DOHH2 (cell line): Measurements from ENCODE around the gene MLST8.

Source experiments
- CTCF ChIP-seq: fragments of 200-600 bp; sonication (generic); IDR thresholded peaks from one replicate; pipeline ENCODE4 v1.5.1; 2014; ENCODE audit warnings: antibody characterized with exemption, mild to moderate bottlenecking, low read depth, low read length; ENCODE audit not compliant: poor library complexity, severe bottlenecking
- EZH2phosphoT487 ChIP-seq: fragments of 200-600 bp; sonication (generic); IDR thresholded peaks from 2 replicates; pipeline ENCODE4 v1.6.1; 2017; ENCODE audit warnings: borderline replicate concordance, mild to moderate bottlenecking, antibody characterized with exemption, low read length, moderate library complexity, mixed read lengths

- TF ChIP-seq CTCF (no peak), EZH2phosphoT487 (no peak)
Observed at GRCh38 chr16:2160915-2161551, 44.2 kb upstream of the MLST8 start.
